Ramos (cell line): ENCODE data around the gene JADE1.

ENCODE experiments used
- in situ Hi-C: fragments of 300-500 bp; cut with MboI; formaldehyde crosslinking; loops from one replicate; pipeline ENCODE4 v1.14.3; 2022; ENCODE audit warnings: low sequenced_read_pairs; ENCODE audit not compliant: unreplicated experiment

Gene JADE1

GRCh38 chr4:128803783-128804182, 5.7 kb upstream of the JADE1 start:
- in situ Hi-C loops, result loop anchor here (25.0 kb wide), 2 partner anchors 284 to 516 kb away; partner anchors contain the start of genes C4orf33, PGRMC2 and SCLT1

- in situ Hi-C loops, result loop anchor here (25.0 kb wide), 2 partner anchors 277 to 523 kb away; partner anchors contain the start of genes C4orf33, PGRMC2 and SCLT1
These were observed 901 bp downstream of the JADE1 start for GRCh38 chr4:128810331-128810870.

GRCh38 chr4:128810871-128811570, 1.5 kb downstream of the JADE1 start:
- in situ Hi-C loops, result loop anchor here (25.0 kb wide), 2 partner anchors 276 to 524 kb away; partner anchors contain the start of genes C4orf33, PGRMC2 and SCLT1

GRCh38 chr4:128811571-128812441, 2.3 kb downstream of the JADE1 start:
- in situ Hi-C loops, result loop anchor here (25.0 kb wide), 2 partner anchors 275 to 525 kb away; partner anchors contain the start of genes C4orf33, PGRMC2 and SCLT1

- in situ Hi-C loops, result loop anchor here (25.0 kb wide), 2 partner anchors 275 to 525 kb away; partner anchors contain the start of genes C4orf33, PGRMC2 and SCLT1
These were observed 3.1 kb downstream of the JADE1 start for GRCh38 chr4:128812442-128813235.

GRCh38 chr4:128813965-128814364, 4.5 kb downstream of the JADE1 start:
- in situ Hi-C loops, result loop anchor here (25.0 kb wide), 2 partner anchors 273 to 527 kb away; partner anchors contain the start of genes C4orf33, PGRMC2 and SCLT1

GRCh38 chr4:128818442-128818841, 8.9 kb downstream of the JADE1 start:
- in situ Hi-C loops, result loop anchor here (25.0 kb wide), 2 partner anchors 269 to 531 kb away; partner anchors contain the start of genes C4orf33, PGRMC2 and SCLT1

GRCh38 chr4:128819082-128819742, 9.7 kb downstream of the JADE1 start:
- in situ Hi-C loops, result loop anchor here (25.0 kb wide), 2 partner anchors 268 to 532 kb away; partner anchors contain the start of genes C4orf33, PGRMC2 and SCLT1

GRCh38 chr4:128820671-128821070, 11.2 kb downstream of the JADE1 start:
- in situ Hi-C loops, result loop anchor here (25.0 kb wide), 2 partner anchors 267 to 533 kb away; partner anchors contain the start of genes C4orf33, PGRMC2 and SCLT1

GRCh38 chr4:128821151-128821550, 11.7 kb downstream of the JADE1 start:
- in situ Hi-C loops, result loop anchor here (25.0 kb wide), 2 partner anchors 266 to 534 kb away; partner anchors contain the start of genes C4orf33, PGRMC2 and SCLT1

GRCh38 chr4:128823025-128823661, 13.6 kb downstream of the JADE1 start:
- in situ Hi-C loops, result loop anchor here (25.0 kb wide), 2 partner anchors 264 to 536 kb away; partner anchors contain the start of genes C4orf33, PGRMC2 and SCLT1

GRCh38 chr4:128825226-128825625, 15.7 kb downstream of the JADE1 start:
- in situ Hi-C loops, result no loop called here

GRCh38 chr4:128827296-128827695, 17.8 kb downstream of the JADE1 start:
- in situ Hi-C loops, result no loop called here

- in situ Hi-C loops, result no loop called here
These were observed 21.5 kb downstream of the JADE1 start for GRCh38 chr4:128830906-128831503.

GRCh38 chr4:128831531-128832242, 22.2 kb downstream of the JADE1 start:
- in situ Hi-C loops, result no loop called here

- in situ Hi-C loops, result no loop called here
These were observed 22.7 kb downstream of the JADE1 start for GRCh38 chr4:128832243-128832625.
